GM18861 (cell line): ENCODE data around the gene TMEM154.

Source experiments
- ATAC-seq: cut with Tn5 transposase; IDR thresholded peaks from one replicate; pipeline ENCODE4 v1.9.1; 2021; ENCODE audit not compliant: unreplicated experiment

Gene TMEM154

GRCh38 chr4:152635851-152636250 lies 43.9 kb downstream of the TMEM154 start:
- no peak for ATAC-seq

DNA sequence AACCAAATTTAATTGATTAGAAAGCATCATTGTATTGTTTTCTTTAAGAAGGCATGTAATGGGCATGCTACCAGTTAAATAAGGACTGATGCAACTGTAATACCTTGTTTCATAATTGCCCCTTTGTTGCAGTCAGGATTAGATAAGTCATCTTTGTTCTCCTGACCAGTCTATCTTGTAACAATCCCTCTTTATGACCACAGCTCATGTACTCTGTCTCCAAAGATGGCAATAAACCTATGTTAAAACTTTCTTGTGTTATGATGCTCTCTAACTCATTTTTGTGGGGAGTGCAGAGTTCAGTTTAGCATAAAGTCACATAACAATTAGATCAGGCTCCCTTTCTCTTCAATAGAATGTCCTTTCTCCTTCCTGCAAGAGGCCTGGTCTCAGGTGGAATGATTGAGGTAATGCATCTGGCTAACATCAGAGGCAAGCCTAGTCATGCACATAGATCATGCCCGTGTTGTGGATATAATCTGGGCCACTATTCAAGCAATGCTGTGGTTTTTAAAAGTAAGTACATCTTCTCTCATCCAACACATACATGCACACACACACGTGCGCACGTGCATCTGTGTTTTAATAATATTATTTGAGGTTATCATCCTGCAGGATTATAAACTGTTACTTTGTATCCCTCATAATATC lies 45.6 kb downstream of the TMEM154 start:
- no peak for ATAC-seq

DNA sequence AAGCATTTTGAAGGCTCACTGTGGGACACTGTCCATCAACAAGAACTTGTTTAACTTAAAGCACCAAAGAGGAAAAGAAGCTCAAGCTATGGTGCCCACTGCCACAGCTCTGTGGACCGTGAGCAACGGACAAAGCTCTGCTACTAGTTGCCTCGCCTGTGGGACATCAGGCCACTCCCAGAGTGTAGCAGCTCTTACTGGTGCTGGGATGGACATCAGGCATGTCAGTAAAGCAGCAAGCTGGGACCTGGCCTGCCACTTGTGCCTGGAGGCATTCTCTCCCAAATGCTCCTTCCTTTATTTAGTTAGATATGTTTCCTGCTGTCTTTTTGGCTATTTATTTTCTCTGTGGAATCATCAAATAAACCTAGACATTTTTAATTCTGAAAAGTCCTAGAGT lies 46.7 kb downstream of the TMEM154 start:
- no peak for ATAC-seq

DNA sequence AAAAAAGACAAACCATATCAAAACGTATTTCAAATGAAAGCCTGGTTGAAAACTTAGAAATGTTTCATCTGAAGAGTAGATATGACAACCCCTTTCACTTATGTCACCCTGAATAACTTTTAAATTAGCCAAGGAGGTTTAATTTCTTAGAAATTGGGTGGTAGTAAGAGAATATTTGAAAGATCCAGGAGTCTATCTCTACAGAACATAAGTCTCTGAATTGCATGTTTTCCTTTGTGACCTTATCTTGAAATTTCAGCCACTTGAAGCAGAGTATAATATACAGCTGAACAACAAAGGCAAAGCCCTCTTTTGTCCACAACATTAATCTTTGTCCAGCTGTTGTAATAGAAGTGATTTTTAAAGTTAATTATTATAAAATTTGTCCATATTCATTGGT lies 49.5 kb downstream of the TMEM154 start:
- ATAC-seq: no peak

GRCh38 chr4:152629908-152630307 lies 49.9 kb downstream of the TMEM154 start:
- ATAC-seq: no peak

DNA sequence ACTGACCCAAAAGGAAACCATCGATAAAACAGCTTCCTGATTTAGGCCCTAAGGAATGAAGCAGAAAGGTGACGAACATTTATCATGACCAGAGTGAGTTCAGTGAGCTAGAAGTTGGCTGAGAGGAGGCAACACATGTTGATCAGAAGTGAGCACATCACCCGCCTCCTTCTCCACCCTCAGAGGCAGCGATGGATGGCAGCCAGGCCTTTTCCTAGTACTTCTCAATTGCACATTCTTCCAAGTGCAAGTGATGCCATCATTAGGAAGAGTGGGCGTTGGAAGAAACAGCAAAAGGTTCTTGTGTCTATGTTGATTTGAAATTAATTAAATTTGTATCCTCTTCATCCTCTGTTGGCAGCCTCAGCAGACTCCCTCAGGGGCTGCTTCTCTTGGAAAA lies 51.7 kb downstream of the TMEM154 start:
- ATAC-seq: no peak

DNA sequence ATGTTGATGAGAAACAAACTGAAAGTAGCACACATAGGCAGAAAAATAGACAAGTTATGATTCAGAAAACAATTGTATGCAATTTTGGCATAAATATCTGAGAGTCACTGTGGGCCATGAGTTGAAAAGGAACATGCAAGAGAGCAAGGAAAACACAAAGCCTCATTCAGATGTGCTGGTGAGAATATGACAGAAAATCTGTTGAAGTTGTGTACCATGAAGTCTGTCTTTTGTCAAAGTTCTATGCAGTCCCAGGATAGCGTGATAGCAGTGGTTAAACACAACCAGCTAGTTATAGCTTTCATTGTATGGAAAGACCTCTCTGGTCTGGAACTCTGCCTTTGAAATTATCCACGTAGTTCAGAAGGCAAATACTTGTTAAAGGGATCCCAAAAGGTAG lies 53.0 kb downstream of the TMEM154 start:
- no peak for ATAC-seq

DNA sequence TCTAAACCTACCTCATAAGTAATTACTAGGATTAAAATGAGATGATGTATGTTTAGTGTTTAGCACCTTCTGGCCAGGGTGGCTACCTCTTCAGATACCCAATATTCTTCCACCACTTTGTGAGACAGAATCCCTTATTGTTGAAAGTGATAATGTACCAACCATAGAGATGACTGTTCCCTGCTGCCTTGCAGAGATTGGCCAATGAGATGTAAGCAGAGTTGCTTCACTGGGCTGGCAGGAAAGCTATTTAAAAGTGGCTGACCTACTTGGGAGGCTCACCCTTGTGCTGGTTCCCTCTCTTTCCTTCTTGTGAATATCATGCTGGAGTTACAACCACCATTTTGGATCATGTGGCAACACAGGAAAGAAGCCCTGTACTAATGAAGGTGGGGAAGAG lies 58.9 kb downstream of the TMEM154 start:
- no peak for ATAC-seq

- no peak for ATAC-seq
Observed at GRCh38 chr4:152620218-152620617, 59.6 kb downstream of the TMEM154 start.

GRCh38 chr4:152619556-152619955 lies 60.2 kb downstream of the TMEM154 start:
- no peak for ATAC-seq

DNA sequence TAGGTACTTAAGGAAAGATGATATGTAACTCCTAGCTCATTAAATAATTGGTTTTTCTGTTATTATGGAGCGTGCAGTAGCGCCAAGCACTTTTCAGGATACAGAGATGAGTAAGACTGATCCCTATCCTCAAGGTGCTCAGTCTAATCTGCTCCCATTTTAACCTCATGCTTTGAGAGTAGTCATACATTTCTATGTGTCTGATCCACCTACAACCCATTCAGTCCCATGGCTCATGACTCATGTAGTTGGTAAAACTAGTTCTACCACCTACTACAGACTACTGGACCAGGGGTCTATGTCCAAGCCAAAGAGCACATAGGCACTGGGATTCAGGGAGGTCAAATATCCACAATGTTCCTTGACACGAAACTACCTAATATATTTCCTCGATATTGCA lies 60.8 kb downstream of the TMEM154 start:
- ATAC-seq: no peak

- no peak for ATAC-seq
Observed at GRCh38 chr4:152616804-152617203, 63.0 kb downstream of the TMEM154 start.

DNA sequence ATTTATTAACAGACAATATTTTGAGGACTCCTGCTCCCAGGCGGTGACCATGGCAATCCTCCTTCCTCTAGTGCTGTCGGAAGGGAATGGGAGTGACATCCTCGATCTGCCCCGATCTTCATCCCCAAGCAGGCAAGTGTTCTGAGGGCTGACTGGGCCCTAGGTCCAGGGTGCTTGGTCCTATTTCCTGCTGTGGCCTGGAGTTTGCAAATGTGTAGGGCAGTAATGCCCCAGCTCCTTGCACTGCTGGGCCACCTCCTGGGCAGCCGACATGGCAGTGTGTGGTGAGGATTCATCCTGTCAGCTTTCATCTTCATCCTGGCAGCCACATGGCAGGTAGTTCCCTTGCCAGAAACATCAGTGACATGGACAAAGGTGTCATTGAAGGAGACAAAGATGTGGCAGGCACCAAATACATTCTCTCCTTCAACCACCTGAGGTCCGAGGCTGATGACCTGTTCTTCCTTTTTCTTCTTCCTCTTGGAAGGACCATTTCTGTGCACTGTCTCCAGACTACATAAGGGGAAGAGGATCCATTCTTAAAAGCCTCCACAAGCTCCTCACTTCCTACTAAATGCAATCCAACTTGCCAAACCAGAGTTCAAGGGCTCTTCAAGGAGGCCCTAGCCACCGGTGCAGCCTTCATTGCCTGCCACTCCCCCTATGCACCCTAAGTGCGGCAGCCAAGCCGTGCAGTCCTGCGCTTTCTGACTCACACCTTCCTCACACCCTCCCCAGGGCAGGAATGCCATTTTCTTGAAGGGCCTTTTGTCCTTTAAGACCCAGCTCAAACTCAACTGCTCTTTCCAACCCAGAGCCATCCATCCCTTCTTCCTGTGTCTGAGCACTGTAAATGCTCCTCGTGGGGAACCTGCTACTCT lies 65.7 kb downstream of the TMEM154 start:
- ATAC-seq: no peak

DNA sequence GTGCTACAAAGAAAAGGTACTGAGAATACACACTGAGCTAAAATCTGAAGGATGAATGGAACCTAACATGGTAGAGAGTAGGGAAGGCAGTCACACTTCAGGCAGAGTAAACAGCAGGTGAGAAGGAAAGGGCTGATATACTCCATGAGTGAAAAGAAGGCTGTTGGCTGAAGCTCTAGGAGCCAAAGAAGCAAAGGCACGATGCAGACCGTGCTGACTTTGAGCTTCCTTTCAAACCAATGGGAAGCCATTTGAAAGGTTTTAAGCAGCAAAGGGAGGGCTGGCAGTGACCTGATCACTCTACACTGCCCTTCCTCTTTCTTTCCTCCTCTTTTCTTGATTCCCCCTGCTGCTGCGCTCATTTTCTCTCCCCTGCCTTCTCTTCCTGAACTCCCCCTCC lies 66.4 kb downstream of the TMEM154 start:
- no peak for ATAC-seq

- no peak for ATAC-seq
Observed at GRCh38 chr4:152610131-152610530, 69.7 kb downstream of the TMEM154 start.

- ATAC-seq: no peak
Observed at GRCh38 chr4:152609481-152609880, 70.3 kb downstream of the TMEM154 start.

GRCh38 chr4:152607178-152607577 lies 72.6 kb downstream of the TMEM154 start:
- ATAC-seq: no peak

- no peak for ATAC-seq
Observed at GRCh38 chr4:152606753-152607152, 73.0 kb downstream of the TMEM154 start.

GRCh38 chr4:152605641-152606335 lies 74.0 kb downstream of the TMEM154 start:
- ATAC-seq: no peak

DNA sequence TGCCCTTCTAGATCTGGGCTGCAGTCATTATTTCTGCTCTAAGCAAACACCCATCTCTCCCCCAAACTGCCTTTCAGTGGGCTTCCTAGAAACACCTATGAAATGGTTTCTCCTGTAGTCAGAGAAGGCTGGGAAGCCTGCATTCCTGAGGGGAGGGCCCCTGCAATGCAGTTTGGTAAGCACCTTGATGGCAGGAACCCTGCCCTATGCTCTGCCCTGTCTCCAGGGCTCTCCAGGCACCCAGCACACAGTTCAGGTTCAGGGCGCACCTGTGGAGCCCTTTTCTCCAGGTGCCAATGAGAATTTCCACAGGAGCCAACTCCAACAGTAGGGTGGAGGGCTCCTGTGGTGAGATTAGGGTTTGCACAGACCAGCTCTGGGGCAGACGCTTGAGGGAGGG lies 74.8 kb downstream of the TMEM154 start:
- no peak for ATAC-seq

DNA sequence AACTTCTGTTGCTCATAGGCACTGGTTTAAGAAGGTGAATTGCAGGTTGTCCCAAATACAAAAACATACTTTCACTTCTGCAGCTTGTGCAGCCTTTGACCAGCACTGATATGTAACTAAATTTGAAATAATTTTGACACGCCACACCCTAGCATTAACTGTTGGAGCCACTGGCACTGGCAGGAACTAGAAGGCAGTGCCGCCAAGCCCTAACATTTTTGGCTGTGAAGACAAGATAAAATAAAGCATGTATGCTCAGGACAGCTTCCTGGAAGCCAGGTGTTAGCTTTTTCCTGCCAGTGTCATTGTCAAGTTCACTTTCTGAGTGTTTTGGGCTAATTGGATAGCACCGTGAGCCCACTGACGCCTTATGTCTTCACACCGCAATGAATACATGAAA lies 78.6 kb downstream of the TMEM154 start:
- ATAC-seq: no peak

GRCh38 chr4:152599636-152600035 lies 80.2 kb downstream of the TMEM154 start:
- no peak for ATAC-seq
